HCT116 (cell line): ENCODE results near the gene DCTN2. TPM values are rescaled to one million over a fixed set of nuclear protein-coding genes. Genes with fewer than 3 reads are reported as not detected.

Experiments
- ATAC-seq: fragments of 200-7000 bp; cut with Tn5 transposase; 2 replicates; pipeline ENCODE4 v1.9.1; 2020; ENCODE audit warnings: mild to moderate bottlenecking, moderate library complexity
- BruUV-seq: library from RNA; stranded (reverse); fragments of 400-500 nt; replicated peaks from 2 replicates; lab custom pipeline; 2021; lab: Mats Ljungman, UMichigan
- CTCF ChIA-PET: fragments of 300-600 bp; sonication (Branson Sonifier 250); formaldehyde crosslinking; loops from one replicate; lab custom pipeline; 2021; ENCODE audit warnings: antibody characterized with exemption; lab: Charles Lee
- POLR2A ChIA-PET: fragments of 300-600, 350-600 bp; sonication (Branson Sonifier 250); formaldehyde crosslinking; loops from one replicate; lab custom pipeline; 2021; ENCODE audit warnings: antibody characterized with exemption; lab: Charles Lee
- RAD21 ChIA-PET, 2 experiments: fragments of 300-600 bp; sonication (Branson Sonifier 250); formaldehyde crosslinking; loops; one replicate each; lab custom pipeline; 2023; ENCODE audit warnings: low total read pairs in 2 of 2; ENCODE audit not compliant: uncharacterized antibody in 2 of 2, unreplicated experiment in 2 of 2, low non-redundant PET in 1 of 2; lab: Charles Lee
- DNase-seq: peaks from one replicate; pipeline ENCODE4 v3.0.0-alpha.2; 2010; ENCODE audit warnings: low read depth, low spot score
- H2AFZ ChIP-seq: fragments of 200-600 bp; shearing (Covaris generic), sonication (generic); 2 replicates; pipeline ENCODE4 v1.6.1; 2017; ENCODE audit warnings: low read depth, mixed run types, mixed read lengths, antibody characterized with exemption, low read length; ENCODE audit not compliant: poor library complexity, severe bottlenecking
- H3K27ac ChIP-seq: 2 replicates; pipeline ENCODE4 v1.5.1; 2012; ENCODE audit warnings: low read depth, low read length
- H3K27me3 ChIP-seq: fragments of 200-600 bp; sonication (generic); 2 replicates; pipeline ENCODE4 v1.6.1; 2016; ENCODE audit warnings: mixed run types, low read length, mixed read lengths; ENCODE audit not compliant: insufficient read depth
- H3K36me3 ChIP-seq, 2 experiments: fragments of 200-500 bp in 1 of 2; fragments of 200-600 bp in 1 of 2; sonication (Bioruptor generic) in 1 of 2; sonication (generic) in 1 of 2; 2 replicates each; pipeline versions ENCODE4 v1.5.1 to v1.6.1; 2014 to 2016; ENCODE audit warnings: low read length in 2 of 2, inconsistent platforms in 1 of 2, mixed read lengths in 1 of 2, mixed run types in 1 of 2; ENCODE audit not compliant: insufficient read depth in 2 of 2, control insufficient read depth in 1 of 2
- H3K4me1 ChIP-seq, 2 experiments: fragments of 200-600 bp in 1 of 2; sonication (generic) in 1 of 2; 2 replicates each; pipeline versions ENCODE4 v1.5.1 to v1.6.1; 2012 to 2017; ENCODE audit warnings: low read length in 2 of 2, inconsistent platforms in 1 of 2, mild to moderate bottlenecking in 1 of 2, mixed read lengths in 1 of 2, mixed run types in 1 of 2, moderate library complexity in 1 of 2; ENCODE audit not compliant: insufficient read depth in 2 of 2, control insufficient read depth in 1 of 2
- H3K4me2 ChIP-seq: fragments of 200-600 bp; sonication (generic); 2 replicates; pipeline ENCODE4 v1.6.1; 2017; ENCODE audit warnings: mixed run types, low read length, mixed read lengths
- H3K4me3 ChIP-seq, 2 experiments: fragments of 200-600 bp in 1 of 2; sonication (generic) in 1 of 2; replicated peaks in 1 of 2; 2 replicates each; pipeline ENCODE4 v1.5.1; 2011 to 2016; ENCODE audit warnings: low read length in 2 of 2, control low read depth in 1 of 2, low read depth in 1 of 2, mild to moderate bottlenecking in 1 of 2, mixed read lengths in 1 of 2, mixed run types in 1 of 2
- H3K79me2 ChIP-seq: fragments of 200-600 bp; sonication (generic); 2 replicates; pipeline ENCODE4 v1.6.1; 2017; ENCODE audit warnings: mild to moderate bottlenecking, mixed run types, low read length, moderate library complexity, mixed read lengths; ENCODE audit not compliant: insufficient read depth
- H3K9ac ChIP-seq: fragments of 200-600 bp; sonication (generic); 2 replicates; pipeline ENCODE4 v1.6.1; 2016; ENCODE audit warnings: low read length, mixed read lengths
- H3K9me2 ChIP-seq: fragments of 200-600 bp; sonication (generic), shearing (Covaris generic); 2 replicates; pipeline ENCODE4 v1.6.1; 2017; ENCODE audit warnings: mixed run types, mild to moderate bottlenecking, moderate library complexity; ENCODE audit not compliant: insufficient read depth
- H3K9me3 ChIP-seq, 2 experiments: fragments of 200-500 bp in 1 of 2; fragments of 200-600 bp in 1 of 2; sonication (Bioruptor generic) in 1 of 2; sonication (generic) in 1 of 2; 2 replicates each; pipeline ENCODE4 v1.6.1; 2014 to 2017; ENCODE audit warnings: low read length in 2 of 2, mixed read lengths in 2 of 2, inconsistent platforms in 1 of 2, low read depth in 1 of 2, mild to moderate bottlenecking in 1 of 2, mixed run types in 1 of 2, moderate library complexity in 1 of 2; ENCODE audit not compliant: control insufficient read depth in 1 of 2, insufficient read depth in 1 of 2
- H4K20me1 ChIP-seq: fragments of 200-600 bp; sonication (generic), shearing (Covaris generic); 2 replicates; pipeline ENCODE4 v1.6.1; 2017; ENCODE audit warnings: mixed run types, mild to moderate bottlenecking, moderate library complexity; ENCODE audit not compliant: insufficient read depth
- CEBPB ChIP-seq: IDR thresholded peaks from 2 replicates; pipeline ENCODE4 v1.6.1; 2012; ENCODE audit warnings: low read depth
- EGR1 ChIP-seq: IDR thresholded peaks from 2 replicates; pipeline ENCODE4 v1.6.1; 2012; ENCODE audit warnings: low read depth
- ELF1 ChIP-seq: IDR thresholded peaks from 2 replicates; pipeline ENCODE4 v1.6.1; 2012; ENCODE audit warnings: low read depth, borderline replicate concordance
- EZH2phosphoT487 ChIP-seq: fragments of 200-600 bp; IDR thresholded peaks from 2 replicates; pipeline ENCODE4 v1.6.1; 2018; ENCODE audit warnings: antibody characterized with exemption, borderline replicate concordance
- FOSL1 ChIP-seq: IDR thresholded peaks from 2 replicates; pipeline ENCODE4 v1.6.1; 2012; ENCODE audit warnings: low read depth
- JUND ChIP-seq: IDR thresholded peaks from 2 replicates; pipeline ENCODE4 v1.6.1; 2012
- POLR2A ChIP-seq: IDR thresholded peaks from 2 replicates; pipeline ENCODE4 v1.7.0; 2011; ENCODE audit warnings: borderline replicate concordance; ENCODE audit not compliant: insufficient read depth, insufficient read length; ENCODE audit errors: extremely low read depth
- POLR2AphosphoS5 ChIP-seq: IDR thresholded peaks from 2 replicates; pipeline ENCODE4 v1.6.1; 2011; ENCODE audit warnings: mild to moderate bottlenecking, low read depth, low read length, moderate library complexity
- RAD21 ChIP-seq: IDR thresholded peaks from 2 replicates; pipeline ENCODE4 v1.6.1; 2012; ENCODE audit warnings: low read depth, mild to moderate bottlenecking
- SIN3A ChIP-seq: IDR thresholded peaks from 2 replicates; pipeline ENCODE4 v1.6.1; 2012; ENCODE audit warnings: low read depth
- SRF ChIP-seq: IDR thresholded peaks from 2 replicates; pipeline ENCODE4 v1.6.1; 2012; ENCODE audit warnings: low read depth
- TCF7L2 ChIP-seq: IDR thresholded peaks from 2 replicates; pipeline ENCODE4 v1.7.0; 2011; ENCODE audit warnings: borderline replicate concordance, inconsistent platforms; ENCODE audit not compliant: insufficient read depth, insufficient read length; ENCODE audit errors: extremely low read depth
- ZFX ChIP-seq: fragments of 450-650 bp; IDR thresholded peaks from 2 replicates; pipeline ENCODE4 v1.6.1; 2017
- ZNF274 ChIP-seq: fragments of 200-500 bp; sonication (Bioruptor generic); IDR thresholded peaks from 2 replicates; pipeline ENCODE4 v1.6.1; 2014; ENCODE audit warnings: mild to moderate bottlenecking, low read depth, low read length, inconsistent platforms
- intact Hi-C: fragments of 100-400 bp; cut with micrococcal nuclease; formaldehyde crosslinking; loops from 2 replicates; pipeline ENCODE4 v1.10.0; 2022
- total RNA-seq: library from RNA; stranded (reverse); gene quantifications from one replicate; pipeline ENCODE4 v1.2.1, GENCODE V29; 2021; ENCODE audit not compliant: unreplicated experiment
- TF ChIP-seq, protein P1 (sequence below): IDR thresholded peaks from 2 replicates; pipeline ENCODE4 v1.6.1; 2012
- TF ChIP-seq, protein P2 (sequence below): IDR thresholded peaks from 2 replicates; pipeline ENCODE4 v1.6.1; 2012
- TF ChIP-seq, protein P3 (sequence below), 3 experiments: fragments of 200-600 bp in 1 of 3; sonication (generic) in 1 of 3; IDR thresholded peaks in 2 of 3; conservative IDR thresholded peaks in 1 of 3; 2 replicates each; pipeline ENCODE4 v1.5.1; 2012 to 2017; ENCODE audit warnings: low read depth in 2 of 3, low read length in 2 of 3, antibody characterized with exemption in 1 of 3, borderline replicate concordance in 1 of 3, control low read depth in 1 of 3, mild to moderate bottlenecking in 1 of 3, mixed read lengths in 1 of 3, mixed run types in 1 of 3, moderate library complexity in 1 of 3; ENCODE audit not compliant: insufficient read depth in 1 of 3
- TF ChIP-seq, protein P4 (sequence below): IDR thresholded peaks from 2 replicates; pipeline ENCODE4 v1.6.1; 2012; ENCODE audit warnings: low read depth

DCTN2 gene
- total RNA-seq, 1 experiment from 2014 or later: 95.9 TPM

DNA sequence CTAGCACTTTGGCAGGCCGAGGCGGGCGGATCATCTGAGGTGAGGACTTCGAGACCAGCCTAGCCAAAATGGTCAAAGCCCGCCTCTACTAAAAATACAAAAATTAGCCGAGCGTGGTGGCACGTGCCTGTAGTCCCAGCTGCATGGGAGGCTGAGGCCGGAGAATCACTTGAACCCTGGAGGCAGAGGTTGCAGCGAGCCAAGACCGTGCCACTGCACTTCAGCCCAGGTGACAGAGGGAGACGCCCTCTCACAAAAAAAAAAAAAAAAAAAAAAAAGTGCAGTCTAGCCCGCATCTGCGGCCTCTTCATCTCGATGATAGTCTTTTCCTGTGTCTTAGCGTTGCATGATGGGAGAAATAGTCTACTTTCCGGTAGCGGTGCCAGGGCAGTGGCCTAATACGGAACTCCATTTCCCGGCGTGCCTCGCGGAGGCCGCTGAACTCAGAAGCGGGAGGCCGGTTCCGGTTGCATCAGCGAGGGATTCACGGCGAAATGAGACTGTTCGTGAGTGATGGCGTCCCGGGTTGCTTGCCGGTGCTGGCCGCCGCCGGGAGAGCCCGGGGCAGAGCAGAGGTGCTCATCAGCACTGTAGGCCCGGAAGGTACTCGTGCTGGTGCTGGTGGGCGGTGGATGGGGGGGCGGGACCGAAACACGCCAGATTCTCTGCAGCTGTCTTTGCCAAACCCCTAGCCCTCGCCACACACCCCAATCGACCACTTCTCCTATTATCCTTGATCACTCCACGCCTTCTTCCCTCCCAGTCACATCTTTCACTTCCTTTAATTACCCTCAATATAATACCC lies 59.2 kb downstream of the DCTN2 start, which contains the start of gene MARS1 (continued):
- TF ChIP-seq, protein P1, sequence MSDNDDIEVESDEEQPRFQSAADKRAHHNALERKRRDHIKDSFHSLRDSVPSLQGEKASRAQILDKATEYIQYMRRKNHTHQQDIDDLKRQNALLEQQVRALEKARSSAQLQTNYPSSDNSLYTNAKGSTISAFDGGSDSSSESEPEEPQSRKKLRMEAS: peak; percentile 91
- TF ChIP-seq, protein P2, sequence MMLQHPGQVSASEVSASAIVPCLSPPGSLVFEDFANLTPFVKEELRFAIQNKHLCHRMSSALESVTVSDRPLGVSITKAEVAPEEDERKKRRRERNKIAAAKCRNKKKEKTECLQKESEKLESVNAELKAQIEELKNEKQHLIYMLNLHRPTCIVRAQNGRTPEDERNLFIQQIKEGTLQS: no peak
- TF ChIP-seq SIN3A (peak; percentile 90), ELF1 (peak; percentile 79)

DNA sequence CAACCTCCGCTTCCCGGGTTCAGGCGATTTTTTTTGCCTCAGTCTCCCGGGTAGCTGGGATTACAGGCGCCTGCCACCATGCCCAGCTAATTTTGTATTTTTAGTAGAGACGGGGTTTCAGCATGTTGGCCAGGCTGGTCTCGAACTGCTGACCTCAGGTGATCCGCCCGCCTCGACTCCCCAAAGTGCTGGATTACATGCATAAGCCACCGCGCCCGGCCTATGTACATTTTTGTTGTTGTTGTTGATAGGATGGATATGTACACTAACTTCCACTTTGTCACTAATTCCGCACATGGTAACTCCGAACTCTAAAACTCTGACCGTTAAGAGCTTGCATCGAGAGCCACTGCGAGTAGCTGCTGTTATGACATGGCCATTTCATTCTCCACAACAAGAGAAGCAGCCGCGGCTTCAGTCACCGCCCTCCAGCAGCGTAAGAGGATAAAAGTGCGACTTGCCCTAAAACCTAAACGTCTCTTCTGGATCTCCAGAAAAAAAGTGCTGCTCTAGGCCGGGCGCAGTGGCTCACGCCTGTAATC lies 59.9 kb downstream of the DCTN2 start:
- intact Hi-C loops: loop anchor here (2.0 kb wide), 1 partner anchor 28 kb away; the partner anchor contains the start of gene GLI1
- Histone ChIP-seq H3K79me2 (peaks cover 36% of the 10 kb centered on the region), H3K9ac (no peak overlapping the region), H3K9me3 (no peaks in the 10 kb centered on the region), H3K9me2 (no peaks in the 10 kb centered on the region), H2AFZ (no peak overlapping the region), H3K4me1 (peaks cover 4 to 14% of the 10 kb centered on the region in 2 experiments; a peak in 3 of 4 replicates), H3K36me3 (peaks cover 16 to 29% of the 10 kb centered on the region in 2 experiments), H4K20me1 (no peaks in the 10 kb centered on the region), H3K27me3 (no peaks in the 10 kb centered on the region), H3K27ac (peak overlapping the region; percentile 30; the same call in 1 of the 2 replicates), H3K4me3 (peak overlapping the region; percentile 23 to 97), H3K4me2 (peak overlapping the region; percentile 53)
- no peak for DNase-seq
- ChIA-PET CTCF (no interaction called here), RAD21 (no interaction called here), POLR2A (interaction anchor here (0.7 to 1.3 kb wide), 2 partner anchors 30 to 44 kb away, joined by 3 to 4 read pairs; no protein-coding TSS in a partner anchor)
- TF ChIP-seq ZFX (no peak), FOSL1 (no peak), ELF1 (no peak), POLR2AphosphoS5 (no peak), POLR2A (no peak), TCF7L2 (no peak), RAD21 (no peak), CEBPB (no peak), JUND (no peak), EZH2phosphoT487 (no peak), ZNF274 (no peak), EGR1 (no peak), SRF (no peak)
- TF ChIP-seq, protein P3, sequence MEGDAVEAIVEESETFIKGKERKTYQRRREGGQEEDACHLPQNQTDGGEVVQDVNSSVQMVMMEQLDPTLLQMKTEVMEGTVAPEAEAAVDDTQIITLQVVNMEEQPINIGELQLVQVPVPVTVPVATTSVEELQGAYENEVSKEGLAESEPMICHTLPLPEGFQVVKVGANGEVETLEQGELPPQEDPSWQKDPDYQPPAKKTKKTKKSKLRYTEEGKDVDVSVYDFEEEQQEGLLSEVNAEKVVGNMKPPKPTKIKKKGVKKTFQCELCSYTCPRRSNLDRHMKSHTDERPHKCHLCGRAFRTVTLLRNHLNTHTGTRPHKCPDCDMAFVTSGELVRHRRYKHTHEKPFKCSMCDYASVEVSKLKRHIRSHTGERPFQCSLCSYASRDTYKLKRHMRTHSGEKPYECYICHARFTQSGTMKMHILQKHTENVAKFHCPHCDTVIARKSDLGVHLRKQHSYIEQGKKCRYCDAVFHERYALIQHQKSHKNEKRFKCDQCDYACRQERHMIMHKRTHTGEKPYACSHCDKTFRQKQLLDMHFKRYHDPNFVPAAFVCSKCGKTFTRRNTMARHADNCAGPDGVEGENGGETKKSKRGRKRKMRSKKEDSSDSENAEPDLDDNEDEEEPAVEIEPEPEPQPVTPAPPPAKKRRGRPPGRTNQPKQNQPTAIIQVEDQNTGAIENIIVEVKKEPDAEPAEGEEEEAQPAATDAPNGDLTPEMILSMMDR (IDR thresholded peaks at IDR 0.05 in 2 of 3, conservative IDR thresholded peaks at IDR 0.05 in 1 of 3; ENCODE audit: borderline replicate concordance in 1 of 3, insufficient read depth in 1 of 3, low read depth in 2 of 3, low read length in 2 of 3): no peak
- TF ChIP-seq, protein P4, sequence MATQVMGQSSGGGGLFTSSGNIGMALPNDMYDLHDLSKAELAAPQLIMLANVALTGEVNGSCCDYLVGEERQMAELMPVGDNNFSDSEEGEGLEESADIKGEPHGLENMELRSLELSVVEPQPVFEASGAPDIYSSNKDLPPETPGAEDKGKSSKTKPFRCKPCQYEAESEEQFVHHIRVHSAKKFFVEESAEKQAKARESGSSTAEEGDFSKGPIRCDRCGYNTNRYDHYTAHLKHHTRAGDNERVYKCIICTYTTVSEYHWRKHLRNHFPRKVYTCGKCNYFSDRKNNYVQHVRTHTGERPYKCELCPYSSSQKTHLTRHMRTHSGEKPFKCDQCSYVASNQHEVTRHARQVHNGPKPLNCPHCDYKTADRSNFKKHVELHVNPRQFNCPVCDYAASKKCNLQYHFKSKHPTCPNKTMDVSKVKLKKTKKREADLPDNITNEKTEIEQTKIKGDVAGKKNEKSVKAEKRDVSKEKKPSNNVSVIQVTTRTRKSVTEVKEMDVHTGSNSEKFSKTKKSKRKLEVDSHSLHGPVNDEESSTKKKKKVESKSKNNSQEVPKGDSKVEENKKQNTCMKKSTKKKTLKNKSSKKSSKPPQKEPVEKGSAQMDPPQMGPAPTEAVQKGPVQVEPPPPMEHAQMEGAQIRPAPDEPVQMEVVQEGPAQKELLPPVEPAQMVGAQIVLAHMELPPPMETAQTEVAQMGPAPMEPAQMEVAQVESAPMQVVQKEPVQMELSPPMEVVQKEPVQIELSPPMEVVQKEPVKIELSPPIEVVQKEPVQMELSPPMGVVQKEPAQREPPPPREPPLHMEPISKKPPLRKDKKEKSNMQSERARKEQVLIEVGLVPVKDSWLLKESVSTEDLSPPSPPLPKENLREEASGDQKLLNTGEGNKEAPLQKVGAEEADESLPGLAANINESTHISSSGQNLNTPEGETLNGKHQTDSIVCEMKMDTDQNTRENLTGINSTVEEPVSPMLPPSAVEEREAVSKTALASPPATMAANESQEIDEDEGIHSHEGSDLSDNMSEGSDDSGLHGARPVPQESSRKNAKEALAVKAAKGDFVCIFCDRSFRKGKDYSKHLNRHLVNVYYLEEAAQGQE: no peak
- TF ChIP-seq, protein P1: no peak
- ATAC-seq: peak; percentile 28; the same call in 1 of the 2 replicates
- BruUV-seq: no TSS peak
